Peyer's patch (tissue), 4 donors: Measurements from ENCODE around the gene RSPRY1.

Source experiments
- POLR2A ChIP-seq, 2 donors: fragments of 450-650 bp; IDR thresholded peaks; one replicate each; pipeline ENCODE4 v1.5.1; 2017; ENCODE audit warnings: antibody characterized with exemption in 2 of 2, mild to moderate bottlenecking in 2 of 2, moderate library complexity in 2 of 2
- TF ChIP-seq, protein P1 (sequence below), 6 experiments: fragments of 450-650 bp in 4 of 6; fragments of 200-600 bp in 2 of 6; sonication (generic) in 1 of 6; IDR thresholded peaks; one replicate each; pipeline ENCODE4 v1.5.1; 2017 to 2019; ENCODE audit warnings: antibody characterized with exemption in 6 of 6, mild to moderate bottlenecking in 3 of 6, moderate library complexity in 1 of 6

DNA sequence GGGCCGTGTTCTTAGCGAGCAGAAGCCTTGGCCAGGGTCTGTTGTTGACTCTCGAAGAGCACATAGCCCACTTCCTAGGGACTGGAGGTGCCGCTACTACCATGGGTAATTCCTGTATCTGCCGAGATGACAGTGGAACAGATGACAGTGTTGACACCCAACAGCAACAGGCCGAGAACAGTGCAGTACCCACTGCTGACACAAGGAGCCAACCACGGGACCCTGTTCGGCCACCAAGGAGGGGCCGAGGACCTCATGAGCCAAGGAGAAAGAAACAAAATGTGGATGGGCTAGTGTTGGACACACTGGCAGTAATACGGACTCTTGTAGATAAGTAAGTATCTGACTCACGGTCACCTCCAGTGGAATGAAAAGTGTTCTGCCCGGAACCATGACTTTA, 18.5 kb downstream of the RSPRY1 start:
- no peak for TF ChIP-seq POLR2A (IDR thresholded peaks at IDR 0.05)
- TF ChIP-seq, protein P1, sequence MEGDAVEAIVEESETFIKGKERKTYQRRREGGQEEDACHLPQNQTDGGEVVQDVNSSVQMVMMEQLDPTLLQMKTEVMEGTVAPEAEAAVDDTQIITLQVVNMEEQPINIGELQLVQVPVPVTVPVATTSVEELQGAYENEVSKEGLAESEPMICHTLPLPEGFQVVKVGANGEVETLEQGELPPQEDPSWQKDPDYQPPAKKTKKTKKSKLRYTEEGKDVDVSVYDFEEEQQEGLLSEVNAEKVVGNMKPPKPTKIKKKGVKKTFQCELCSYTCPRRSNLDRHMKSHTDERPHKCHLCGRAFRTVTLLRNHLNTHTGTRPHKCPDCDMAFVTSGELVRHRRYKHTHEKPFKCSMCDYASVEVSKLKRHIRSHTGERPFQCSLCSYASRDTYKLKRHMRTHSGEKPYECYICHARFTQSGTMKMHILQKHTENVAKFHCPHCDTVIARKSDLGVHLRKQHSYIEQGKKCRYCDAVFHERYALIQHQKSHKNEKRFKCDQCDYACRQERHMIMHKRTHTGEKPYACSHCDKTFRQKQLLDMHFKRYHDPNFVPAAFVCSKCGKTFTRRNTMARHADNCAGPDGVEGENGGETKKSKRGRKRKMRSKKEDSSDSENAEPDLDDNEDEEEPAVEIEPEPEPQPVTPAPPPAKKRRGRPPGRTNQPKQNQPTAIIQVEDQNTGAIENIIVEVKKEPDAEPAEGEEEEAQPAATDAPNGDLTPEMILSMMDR (IDR thresholded peaks at IDR 0.05) = peak in 1 of 6 experiments; percentile 15
